Thyroid gland (tissue), 4 donors: ENCODE results near the gene C4orf17. TPM values are rescaled to one million over a fixed set of nuclear protein-coding genes. Genes with fewer than 3 reads are reported as not detected.
"Not testable (repeated sequence)": the region's sequence is repeated elsewhere in the genome, so short reads cannot be mapped to it uniquely, and the experiment has no call there.

Experiments used
- DNase-seq, 2 donors: peaks; one replicate each; pipeline ENCODE4 v3.0.0-alpha.2; 2019
- H3K27ac ChIP-seq, 3 donors: fragments of 200-600 bp; sonication (generic); 1 replicate in 2 of 3; 2 replicates in 1 of 3; pipeline ENCODE4 v1.5.1; 2016 to 2019; ENCODE audit warnings: mild to moderate bottlenecking in 1 of 3, moderate library complexity in 1 of 3
- H3K27me3 ChIP-seq: fragments of 200-600 bp; sonication (generic); one replicate; pipeline ENCODE4 v1.5.1; 2019
- H3K36me3 ChIP-seq, 2 donors: fragments of 200-600 bp; sonication (generic); one replicate each; pipeline ENCODE4 v1.5.1; 2016 to 2019
- H3K4me1 ChIP-seq, 2 donors: fragments of 200-600 bp; sonication (generic); one replicate each; pipeline ENCODE4 v1.5.1; 2017 to 2019
- H3K4me3 ChIP-seq, 3 donors: fragments of 200-600 bp; sonication (generic); replicated peaks in 1 of 3; 1 replicate in 2 of 3; 2 replicates in 1 of 3; pipeline ENCODE4 v1.5.1; 2016; ENCODE audit warnings: mild to moderate bottlenecking in 1 of 3
- H3K9me3 ChIP-seq: fragments of 200-600 bp; sonication (generic); one replicate; pipeline ENCODE4 v1.5.1; 2017
- POLR2A ChIP-seq, 2 donors: fragments of 450-650 bp; IDR thresholded peaks; one replicate each; pipeline ENCODE4 v1.6.1; 2017; ENCODE audit warnings: antibody characterized with exemption in 2 of 2, mild to moderate bottlenecking in 2 of 2, moderate library complexity in 1 of 2
- WGBS, 2 donors: methylation state at CpG; one replicate each; pipeline ENCODE4 v1.1.5; 2017; 5-methylcytosine and 5-hydroxymethylcytosine counted together
- intact Hi-C: fragments of 100-400 bp; cut with DNase I; formaldehyde crosslinking; loops from one replicate; pipeline ENCODE4 v1.15.1; 2023
- total RNA-seq, 4 donors: library from RNA; depleted of rRNA; stranded (reverse); fragments of >200 nt; gene quantifications; one replicate each; pipeline ENCODE4 v1.2.3, GENCODE V29; 2016
- TF ChIP-seq, protein P1 (sequence below), 6 experiments: fragments of 200-600 bp in 3 of 6; fragments of 450-650 bp in 3 of 6; sonication (generic) in 3 of 6; IDR thresholded peaks; one replicate each; pipeline ENCODE4 v1.5.1; 2016 to 2019; ENCODE audit warnings: antibody characterized with exemption in 6 of 6, mild to moderate bottlenecking in 2 of 6, inconsistent platforms in 1 of 6, moderate library complexity in 1 of 6

C4orf17 gene
- total RNA-seq, 4 donors from 2014 or later: not detected

DNA sequence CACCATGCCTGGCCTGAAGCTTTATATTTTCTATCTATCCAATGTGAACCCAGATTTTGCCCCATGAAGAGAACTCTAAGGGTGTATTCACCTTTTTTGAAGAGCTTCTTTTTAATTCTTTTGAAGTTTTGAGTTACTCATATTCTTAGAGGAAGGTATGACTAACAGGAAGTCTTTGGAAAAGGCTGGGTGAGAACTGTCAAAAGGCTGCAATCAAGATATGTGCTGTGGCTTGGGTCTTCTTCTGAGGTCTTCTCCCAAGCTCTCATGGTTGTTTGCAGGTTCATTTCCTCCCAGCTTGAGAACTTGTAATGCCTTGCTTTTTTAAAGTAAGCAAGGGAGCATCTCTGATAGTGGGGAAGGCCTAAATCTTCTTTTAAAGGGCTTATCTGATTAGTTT lies 3.1 kb upstream of the C4orf17 start:
- intact Hi-C loops: no loop called here
- Histone ChIP-seq H3K4me1 (no peaks in the 10 kb centered on the region), H3K36me3 (no peaks in the 10 kb centered on the region), H3K4me3 (no peak overlapping the region), H3K27ac (no peak overlapping the region), H3K9me3 (no peaks in the 10 kb centered on the region), H3K27me3 (no peaks in the 10 kb centered on the region)
- TF ChIP-seq POLR2A (IDR thresholded peaks at IDR 0.05): no peak
- TF ChIP-seq, protein P1, sequence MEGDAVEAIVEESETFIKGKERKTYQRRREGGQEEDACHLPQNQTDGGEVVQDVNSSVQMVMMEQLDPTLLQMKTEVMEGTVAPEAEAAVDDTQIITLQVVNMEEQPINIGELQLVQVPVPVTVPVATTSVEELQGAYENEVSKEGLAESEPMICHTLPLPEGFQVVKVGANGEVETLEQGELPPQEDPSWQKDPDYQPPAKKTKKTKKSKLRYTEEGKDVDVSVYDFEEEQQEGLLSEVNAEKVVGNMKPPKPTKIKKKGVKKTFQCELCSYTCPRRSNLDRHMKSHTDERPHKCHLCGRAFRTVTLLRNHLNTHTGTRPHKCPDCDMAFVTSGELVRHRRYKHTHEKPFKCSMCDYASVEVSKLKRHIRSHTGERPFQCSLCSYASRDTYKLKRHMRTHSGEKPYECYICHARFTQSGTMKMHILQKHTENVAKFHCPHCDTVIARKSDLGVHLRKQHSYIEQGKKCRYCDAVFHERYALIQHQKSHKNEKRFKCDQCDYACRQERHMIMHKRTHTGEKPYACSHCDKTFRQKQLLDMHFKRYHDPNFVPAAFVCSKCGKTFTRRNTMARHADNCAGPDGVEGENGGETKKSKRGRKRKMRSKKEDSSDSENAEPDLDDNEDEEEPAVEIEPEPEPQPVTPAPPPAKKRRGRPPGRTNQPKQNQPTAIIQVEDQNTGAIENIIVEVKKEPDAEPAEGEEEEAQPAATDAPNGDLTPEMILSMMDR (IDR thresholded peaks at IDR 0.05): no peak
- no peak for DNase-seq

DNA sequence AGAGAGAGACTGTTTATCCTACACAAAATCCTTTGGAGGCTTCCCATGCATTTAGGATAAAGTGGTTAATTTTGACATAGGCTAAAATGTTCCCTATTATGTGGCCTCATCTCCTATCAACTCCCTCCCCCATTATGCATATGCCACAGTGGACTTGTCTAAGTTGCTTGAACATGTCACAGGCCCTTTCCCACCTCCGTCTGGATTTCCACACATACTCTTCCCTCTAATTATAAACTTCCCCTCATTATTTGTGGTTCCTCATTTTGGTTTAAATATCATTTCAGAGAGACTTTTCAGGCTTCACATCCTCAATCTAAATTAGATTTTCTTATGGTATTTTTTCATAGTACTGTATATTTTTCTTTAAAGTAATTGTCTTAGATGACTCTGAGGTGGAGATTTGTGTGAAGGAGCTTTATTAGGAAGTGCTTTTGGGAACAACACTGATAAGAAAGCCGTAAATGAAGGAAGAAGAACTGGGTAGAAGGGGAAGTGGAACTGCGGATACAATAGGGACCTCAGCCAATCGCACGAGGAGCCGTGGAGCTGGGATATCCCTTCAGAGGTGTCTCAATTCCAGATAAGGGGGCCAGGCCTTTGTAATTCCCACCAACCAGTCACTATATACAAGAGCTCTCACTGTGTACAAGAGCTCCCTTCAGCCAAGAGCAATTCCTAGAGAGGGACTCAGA lies 7.9 kb downstream of the C4orf17 start:
- Histone ChIP-seq H3K36me3 (no peaks in the 10 kb centered on the region), H3K27ac (no peak overlapping the region), H3K9me3 (no peaks in the 10 kb centered on the region), H3K4me1 (no peaks in the 10 kb centered on the region), H3K27me3 (no peaks in the 10 kb centered on the region), H3K4me3 (no peak overlapping the region)
- intact Hi-C loops: no loop called here
- TF ChIP-seq, protein P1 (IDR thresholded peaks at IDR 0.05): no peak
- no peak for TF ChIP-seq POLR2A (IDR thresholded peaks at IDR 0.05)
- DNase-seq: no peak
- 75 to 78% methylated on average over 6 of the region's 6 CpGs for WGBS, 2 donors

DNA sequence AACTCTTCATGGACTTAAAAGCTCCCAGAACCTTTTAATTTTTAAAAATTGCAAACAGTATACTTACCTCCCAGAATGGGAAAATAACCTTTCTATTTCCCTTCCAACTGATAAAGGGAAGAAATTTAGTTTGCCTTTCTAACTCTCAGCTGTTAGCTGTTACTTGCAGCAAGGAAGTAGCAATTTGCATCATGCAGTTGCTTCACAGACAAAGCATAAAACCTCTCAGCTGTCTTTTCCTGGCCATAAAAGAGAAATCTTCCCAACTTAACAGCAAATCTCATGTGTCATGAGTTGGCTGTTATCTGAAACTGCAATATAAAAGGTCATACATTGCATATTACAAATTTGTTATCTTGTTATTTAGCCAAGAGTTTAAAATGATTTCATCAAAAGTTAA lies 18.4 kb downstream of the C4orf17 start:
- no peaks in the 10 kb centered on the region for H3K9me3 ChIP-seq
- no peak overlapping the region for H3K27ac ChIP-seq
- intact Hi-C loops: no loop called here
- H3K4me3 ChIP-seq: no peak overlapping the region
- no peaks in the 10 kb centered on the region for H3K36me3 ChIP-seq
- H3K4me1 ChIP-seq: no peaks in the 10 kb centered on the region
- no peaks in the 10 kb centered on the region for H3K27me3 ChIP-seq
- TF ChIP-seq, protein P1 (IDR thresholded peaks at IDR 0.05): no peak
- TF ChIP-seq POLR2A (IDR thresholded peaks at IDR 0.05): no peak
- DNase-seq: no peak

DNA sequence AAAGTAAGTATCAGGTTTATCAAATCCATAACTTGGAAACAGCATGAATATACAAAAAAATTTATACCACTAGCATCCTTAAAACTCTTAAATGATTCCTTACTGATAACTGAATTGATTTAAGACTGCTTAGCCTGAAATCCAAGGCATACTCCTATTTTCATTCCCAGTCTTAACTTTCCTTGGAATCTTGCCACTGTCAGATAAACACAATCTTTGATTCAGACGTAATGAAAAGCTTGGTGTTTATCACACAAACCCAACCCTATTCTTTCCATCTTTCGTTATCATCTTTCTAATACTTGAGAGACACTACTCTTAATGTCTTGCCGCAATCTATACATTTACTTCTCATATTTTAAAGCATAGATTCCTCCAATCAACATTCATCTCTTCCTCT lies 19.1 kb downstream of the C4orf17 start:
- WGBS, 2 donors: 73 to 77% methylated on average over 3 of the region's 3 CpGs
- Histone ChIP-seq H3K36me3 (no peaks in the 10 kb centered on the region), H3K27ac (no peak overlapping the region), H3K4me3 (no peak overlapping the region), H3K4me1 (no peaks in the 10 kb centered on the region), H3K27me3 (no peaks in the 10 kb centered on the region), H3K9me3 (no peaks in the 10 kb centered on the region)
- intact Hi-C loops: no loop called here
- DNase-seq: no peak
- TF ChIP-seq, protein P1 (IDR thresholded peaks at IDR 0.05): no peak
- TF ChIP-seq POLR2A (IDR thresholded peaks at IDR 0.05): no peak

DNA sequence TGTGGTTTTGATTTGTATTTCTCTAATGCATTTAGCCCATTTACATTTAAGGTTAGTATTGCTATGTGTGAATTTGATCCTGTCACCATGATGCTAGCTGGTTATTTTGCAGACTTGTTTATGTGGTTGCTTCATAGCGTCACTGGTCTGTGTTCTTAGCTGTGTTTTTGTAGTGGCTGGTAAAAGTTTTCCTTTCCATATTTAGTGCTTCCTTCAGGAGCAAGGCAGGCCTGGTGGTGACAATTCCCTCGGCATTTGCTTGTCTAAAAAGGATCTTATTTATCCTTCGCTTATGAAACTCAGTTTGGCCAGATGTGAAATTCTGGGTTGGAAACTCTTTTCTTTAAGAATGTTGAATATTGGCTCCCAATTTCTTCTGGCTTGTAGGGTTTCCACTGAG lies 23.9 kb downstream of the C4orf17 start:
- DNase-seq, intact Hi-C loops, H3K9me3 ChIP-seq, H3K27me3 ChIP-seq, H3K27ac ChIP-seq, H3K4me3 ChIP-seq, H3K4me1 ChIP-seq, H3K36me3 ChIP-seq: not testable (repeated sequence)
- 71 to 74% methylated on average over 3 of the region's 3 CpGs for WGBS, 2 donors

DNA sequence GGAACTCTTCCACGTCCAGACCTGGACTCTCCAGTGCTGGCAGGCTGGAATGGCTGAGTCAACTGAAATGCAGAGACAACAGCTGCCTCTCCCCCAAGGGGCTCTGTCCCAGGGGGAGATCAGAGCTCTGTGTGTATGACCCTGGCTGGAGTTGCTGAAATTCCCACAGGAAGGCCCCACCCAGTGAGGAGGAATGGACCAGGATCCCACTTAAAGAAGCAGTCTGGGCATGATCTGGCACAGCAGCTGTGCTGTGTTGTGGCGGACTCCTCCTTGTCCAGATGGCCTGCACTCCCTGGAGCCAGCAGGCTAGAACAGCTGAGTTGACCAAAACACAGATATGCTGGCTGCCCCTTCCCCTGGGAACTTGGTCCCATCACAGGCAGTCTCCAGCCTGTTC lies 25.4 kb downstream of the C4orf17 start:
- Histone ChIP-seq H3K36me3 (no peaks in the 10 kb centered on the region), H3K27ac (no peak overlapping the region), H3K9me3 (no peaks in the 10 kb centered on the region), H3K4me1 (no peaks in the 10 kb centered on the region), H3K4me3 (no peak overlapping the region), H3K27me3 (no peaks in the 10 kb centered on the region)
- intact Hi-C loops: no loop called here
- TF ChIP-seq, protein P1 (IDR thresholded peaks at IDR 0.05): no peak
- no peak for TF ChIP-seq POLR2A (IDR thresholded peaks at IDR 0.05)
- WGBS, 2 donors: 33 to 49% methylated on average over 1 to 2 of the region's 2 CpGs
- DNase-seq: no peak
